Right hindlimb (tissue), 1 donor: ENCODE results near the gene HIPK3.

Experiments
- DNase-seq: peaks from one replicate; pipeline ENCODE4 v3.0.0-alpha.2; 2018

HIPK3 gene

GRCh38 chr11:33307984-33308383, 50.8 kb downstream of the HIPK3 start:
- DNase-seq, result no peak

- no peak for DNase-seq
Measured at GRCh38 chr11:33309118-33309517, 51.9 kb downstream of the HIPK3 start.

GRCh38 chr11:33310720-33311500, 53.7 kb downstream of the HIPK3 start:
- DNase-seq, result no peak

GRCh38 chr11:33311680-33312079, 54.5 kb downstream of the HIPK3 start:
- DNase-seq, result no peak

GRCh38 chr11:33315822-33316221, 58.6 kb downstream of the HIPK3 start:
- no peak for DNase-seq

- DNase-seq, result no peak
Measured at GRCh38 chr11:33317662-33318061, 60.5 kb downstream of the HIPK3 start.

- no peak for DNase-seq
Measured at GRCh38 chr11:33320016-33320813, 63.0 kb downstream of the HIPK3 start.

- no peak for DNase-seq
Measured at GRCh38 chr11:33320814-33321330, 63.7 kb downstream of the HIPK3 start.

GRCh38 chr11:33321422-33321821, 64.2 kb downstream of the HIPK3 start:
- no peak for DNase-seq

GRCh38 chr11:33323421-33323820, 66.2 kb downstream of the HIPK3 start:
- no peak for DNase-seq

- DNase-seq, result peak; percentile 34
Measured at GRCh38 chr11:33324302-33324985, 67.3 kb downstream of the HIPK3 start.

GRCh38 chr11:33325451-33325850, 68.3 kb downstream of the HIPK3 start:
- no peak for DNase-seq

GRCh38 chr11:33329705-33330329, 72.6 kb downstream of the HIPK3 start:
- DNase-seq, result peak; percentile 43

- DNase-seq, result no peak
Measured at GRCh38 chr11:33333816-33334215, 76.6 kb downstream of the HIPK3 start.

- DNase-seq, result no peak
Measured at GRCh38 chr11:33334627-33335026, 77.4 kb downstream of the HIPK3 start.

- DNase-seq, result no peak
Measured at GRCh38 chr11:33339247-33339646, 82.1 kb downstream of the HIPK3 start.

- DNase-seq, result no peak
Measured at GRCh38 chr11:33344611-33345010, 87.4 kb downstream of the HIPK3 start.

- DNase-seq, result no peak
Measured at GRCh38 chr11:33347490-33348125, 90.4 kb downstream of the HIPK3 start.

GRCh38 chr11:33350287-33350686, 93.1 kb downstream of the HIPK3 start:
- no peak for DNase-seq

- no peak for DNase-seq
Measured at GRCh38 chr11:33358150-33358831, 101.1 kb downstream of the HIPK3 start.

GRCh38 chr11:33360642-33361041, 103.5 kb downstream of the HIPK3 start:
- no peak for DNase-seq
